MM.1S (cell line): Measurements from ENCODE around the gene DGCR6.
"Not testable (repeated sequence)": the region's sequence is repeated elsewhere in the genome, so short reads cannot be mapped to it uniquely, and the experiment has no call there.

ENCODE experiments used
- DNase-seq: peaks from one replicate; pipeline ENCODE4 v3.0.0-alpha.2; 2015
- H2AFZ ChIP-seq: fragments of 300-600 bp; sonication (generic); 2 replicates; pipeline ENCODE4 v1.6.0; 2016; ENCODE audit warnings: antibody characterized with exemption, low read length
- H3F3A ChIP-seq: fragments of 300-600 bp; sonication (generic); 2 replicates; pipeline ENCODE4 v1.6.1; 2016; ENCODE audit warnings: mild to moderate bottlenecking, antibody characterized with exemption, low read length, moderate library complexity, mixed read lengths; ENCODE audit not compliant: insufficient read depth
- H3K27ac ChIP-seq: fragments of 300-600 bp; sonication (generic); 2 replicates; pipeline ENCODE4 v1.5.1; 2016; ENCODE audit warnings: mild to moderate bottlenecking, low read length
- H3K27me3 ChIP-seq: fragments of 300-600 bp; sonication (generic); replicated peaks from 2 replicates; pipeline ENCODE4 v1.6.0; 2016; ENCODE audit warnings: low read length; ENCODE audit not compliant: insufficient read depth
- H3K36me3 ChIP-seq: fragments of 300-600 bp; sonication (generic); replicated peaks from 2 replicates; pipeline ENCODE4 v1.6.1; 2016; ENCODE audit warnings: mild to moderate bottlenecking, low read length, mixed read lengths; ENCODE audit not compliant: insufficient read depth
- H3K4me1 ChIP-seq: fragments of 300-600 bp; sonication (generic); 2 replicates; pipeline ENCODE4 v1.6.1; 2016; ENCODE audit warnings: low read length, mixed read lengths
- H3K4me2 ChIP-seq: fragments of 300-600 bp; sonication (generic); 2 replicates; pipeline ENCODE4 v1.6.0; 2016; ENCODE audit warnings: low read depth, low read length
- H3K4me3 ChIP-seq: fragments of 300-600 bp; sonication (generic); 2 replicates; pipeline ENCODE4 v1.5.1; 2016; ENCODE audit warnings: low read length, mixed read lengths
- H3K79me2 ChIP-seq: fragments of 300-600 bp; sonication (generic); 2 replicates; pipeline ENCODE4 v1.6.1; 2016; ENCODE audit warnings: mixed run types, low read length, mixed read lengths
- H3K9ac ChIP-seq: fragments of 300-600 bp; sonication (generic); 2 replicates; pipeline ENCODE4 v1.6.1; 2016; ENCODE audit warnings: low read length, mixed read lengths
- H3K9me2 ChIP-seq: fragments of 300-600 bp; sonication (generic); replicated peaks from 2 replicates; pipeline ENCODE4 v1.6.1; 2016; ENCODE audit warnings: mild to moderate bottlenecking, low read length, mixed read lengths; ENCODE audit not compliant: insufficient read depth
- H3K9me3 ChIP-seq: fragments of 300-600 bp; sonication (generic); replicated peaks from 2 replicates; pipeline ENCODE4 v1.6.1; 2016; ENCODE audit warnings: mild to moderate bottlenecking, low read length, mixed read lengths; ENCODE audit not compliant: insufficient read depth
- H4K20me1 ChIP-seq: fragments of 300-600 bp; sonication (generic); 2 replicates; pipeline ENCODE4 v1.6.1; 2016; ENCODE audit warnings: mild to moderate bottlenecking, low read length, moderate library complexity, mixed read lengths; ENCODE audit not compliant: insufficient read depth
- EZH2 ChIP-seq: fragments of 300-600 bp; sonication (generic); optimal IDR thresholded peaks from 2 replicates; pipeline ENCODE3; 2017; ENCODE audit warnings: low read depth, mild to moderate bottlenecking, antibody characterized with exemption, low read length, mixed read lengths
- EZH2phosphoT487 ChIP-seq: fragments of 300-600 bp; sonication (generic); IDR thresholded peaks from 2 replicates; pipeline ENCODE4 v1.6.1; 2018; ENCODE audit warnings: antibody characterized with exemption, low read length
- TF ChIP-seq, protein P1 (sequence below): fragments of 300-600 bp; sonication (generic); IDR thresholded peaks from 2 replicates; pipeline ENCODE4 v1.5.1; 2016; ENCODE audit warnings: antibody characterized with exemption, low read length, mixed read lengths

DGCR6 gene

DNA sequence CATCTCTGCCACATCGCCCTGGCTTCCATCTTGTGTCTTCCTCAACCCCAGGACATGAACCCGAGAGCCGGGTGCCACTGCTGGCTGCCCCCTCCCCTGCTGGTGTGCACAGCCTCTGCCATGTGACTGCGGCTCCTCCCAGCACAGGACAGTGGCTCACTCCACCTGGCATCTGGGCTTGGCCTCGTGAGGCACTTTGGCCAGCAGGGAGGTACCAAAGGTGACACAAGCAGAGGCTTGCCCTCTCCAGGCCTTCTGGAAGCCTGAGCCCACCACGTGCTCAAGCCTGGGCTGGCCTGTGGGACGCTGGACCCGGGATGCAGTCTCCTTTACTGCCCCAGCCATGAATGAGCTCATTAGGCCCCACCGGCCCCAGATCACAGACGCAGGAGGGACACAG, 8.4 kb downstream of the DGCR6 start:
- not testable (repeated sequence) for DNase-seq, H3K27me3 ChIP-seq, H3K36me3 ChIP-seq

DNA sequence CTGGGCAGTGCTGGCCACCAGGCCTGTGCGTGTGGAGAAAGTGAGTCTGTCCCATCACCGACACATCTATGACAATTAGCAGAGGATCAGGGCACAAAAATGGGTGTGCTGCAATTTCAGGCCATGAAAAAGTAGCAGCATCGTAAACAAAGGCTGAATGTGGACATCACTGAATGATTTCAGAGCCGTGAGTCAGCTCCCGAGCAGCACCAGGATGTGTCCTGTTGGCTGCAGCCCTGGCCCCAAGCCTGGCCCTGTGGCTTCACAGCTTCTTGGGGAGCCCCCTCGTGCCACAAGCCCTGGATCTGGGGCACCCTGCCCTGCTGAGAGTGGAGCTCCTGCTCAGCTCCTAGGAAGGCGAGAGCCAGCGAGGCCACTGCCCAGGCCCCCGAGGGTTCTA, 9.4 kb downstream of the DGCR6 start:
- not testable (repeated sequence) for H2AFZ ChIP-seq, H3K9me3 ChIP-seq, H3K9me2 ChIP-seq, H3K27ac ChIP-seq, H3K36me3 ChIP-seq, H4K20me1 ChIP-seq, H3K4me1 ChIP-seq, DNase-seq, H3K4me2 ChIP-seq, H3F3A ChIP-seq, H3K9ac ChIP-seq, H3K27me3 ChIP-seq, H3K4me3 ChIP-seq, H3K79me2 ChIP-seq

More for the DNA sequence above, 8.4 kb downstream of the DGCR6 start:
- H3F3A ChIP-seq, H3K9me2 ChIP-seq, H3K27ac ChIP-seq, H2AFZ ChIP-seq, H3K9me3 ChIP-seq, H4K20me1 ChIP-seq, H3K4me3 ChIP-seq, H3K9ac ChIP-seq, H3K4me2 ChIP-seq, H3K4me1 ChIP-seq, H3K79me2 ChIP-seq: not testable (repeated sequence)

DNA sequence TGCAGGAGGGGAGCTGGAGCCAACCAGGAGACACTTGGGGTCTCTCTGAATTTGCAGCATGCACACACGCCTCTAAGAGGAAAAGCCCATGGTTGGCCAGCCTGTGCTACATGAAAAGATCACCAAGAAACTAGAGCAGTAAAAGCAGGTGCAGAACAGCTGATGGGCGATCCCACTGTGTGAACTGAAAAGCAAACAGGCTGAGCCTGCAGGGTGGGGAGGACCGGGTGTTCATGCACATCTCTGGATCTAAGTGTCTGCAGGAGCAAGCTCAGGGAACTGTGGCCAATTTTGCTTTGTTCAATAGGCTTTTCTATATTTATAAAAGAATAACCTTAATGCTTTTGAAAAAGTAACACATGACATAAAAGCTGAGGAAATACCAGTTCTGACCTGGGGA, 11.7 kb downstream of the DGCR6 start:
- H3K4me2 ChIP-seq, H3K9me2 ChIP-seq, H3K4me3 ChIP-seq, H2AFZ ChIP-seq, H3K4me1 ChIP-seq, H3F3A ChIP-seq, H3K36me3 ChIP-seq, H3K27ac ChIP-seq, DNase-seq, H3K9me3 ChIP-seq, H3K9ac ChIP-seq, H4K20me1 ChIP-seq, H3K79me2 ChIP-seq, H3K27me3 ChIP-seq: not testable (repeated sequence)

DNA sequence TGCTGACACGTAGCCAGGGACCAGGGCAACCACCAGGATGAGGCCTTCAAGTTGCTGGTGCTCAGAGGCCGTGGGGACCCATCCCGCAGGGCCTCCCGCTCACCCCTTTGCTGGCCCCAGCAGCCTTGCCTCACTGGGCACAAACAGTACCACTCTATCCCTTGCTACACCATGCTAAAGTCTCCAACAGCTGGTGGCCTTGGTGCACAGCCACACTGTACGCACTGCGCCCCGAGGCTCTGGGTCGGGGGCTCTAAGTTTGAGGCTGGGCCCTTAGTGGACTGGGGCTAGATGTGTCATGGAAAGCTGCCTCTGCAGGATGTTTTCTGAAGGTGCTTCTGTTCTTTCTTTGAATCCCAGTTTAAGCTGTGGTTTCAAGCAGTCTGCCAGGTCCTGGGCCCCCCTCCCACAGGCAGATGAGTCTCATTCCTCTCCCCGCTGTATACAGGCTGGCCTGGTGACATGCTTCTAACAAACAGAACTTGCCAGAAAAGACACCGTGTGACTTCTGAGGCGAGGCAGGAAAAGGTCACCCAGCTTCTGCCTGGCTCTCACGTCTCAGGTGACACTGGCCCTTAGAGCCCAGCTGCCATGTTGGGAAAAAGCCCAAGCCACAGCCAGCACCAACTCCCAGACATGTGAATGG, 14.3 kb downstream of the DGCR6 start:
- not testable (repeated sequence) for H2AFZ ChIP-seq, H3K79me2 ChIP-seq, H3F3A ChIP-seq, H3K9me3 ChIP-seq, H4K20me1 ChIP-seq, H3K9me2 ChIP-seq, H3K27me3 ChIP-seq, H3K4me1 ChIP-seq, H3K4me2 ChIP-seq, H3K27ac ChIP-seq, H3K4me3 ChIP-seq, DNase-seq, H3K36me3 ChIP-seq, H3K9ac ChIP-seq

DNA sequence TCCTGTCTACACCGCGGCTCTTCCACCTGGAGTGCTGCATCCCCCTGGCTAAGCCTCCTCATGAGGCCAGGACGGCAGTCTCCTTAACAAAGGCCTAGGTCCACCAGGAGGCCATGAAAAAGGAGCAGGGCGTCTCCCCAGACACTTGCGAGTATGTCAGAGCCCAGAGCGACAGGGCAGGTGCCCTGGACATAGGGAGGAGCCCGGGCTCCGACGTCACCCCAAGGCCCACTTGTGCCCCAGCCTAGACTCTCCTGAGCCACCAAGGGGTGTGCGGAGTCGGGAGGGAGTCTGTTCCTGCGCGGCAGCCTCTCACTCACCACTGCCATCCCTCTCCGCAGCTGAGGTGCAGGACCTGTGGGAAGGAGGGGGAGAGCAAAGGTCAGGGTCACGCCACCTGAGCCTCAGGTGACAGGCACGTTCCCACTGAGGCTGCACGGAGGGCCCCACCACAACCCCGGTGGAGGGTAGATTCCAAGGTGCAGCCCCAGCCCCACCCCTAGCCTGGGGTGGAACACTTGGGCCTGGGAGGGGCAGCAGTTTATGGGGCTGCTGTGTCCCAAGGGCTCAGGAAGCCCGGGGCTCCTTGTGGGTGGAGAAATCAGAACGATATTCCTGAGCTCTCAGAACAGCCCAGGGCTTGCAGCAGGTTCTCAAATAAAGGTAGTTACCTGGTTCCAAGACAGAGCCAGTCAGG, 19.4 kb downstream of the DGCR6 start:
- Histone ChIP-seq H3K4me2 (no peak overlapping the region), H3K4me3 (no peak overlapping the region), H3K27me3 (no peaks in the 10 kb centered on the region), H3F3A (no peaks in the 10 kb centered on the region), H3K9ac (no peak overlapping the region), H3K36me3 (no peaks in the 10 kb centered on the region), H2AFZ (no peak overlapping the region), H3K27ac (no peak overlapping the region), H4K20me1 (no peaks in the 10 kb centered on the region), H3K79me2 (no peaks in the 10 kb centered on the region), H3K4me1 (no peaks in the 10 kb centered on the region), H3K9me2 (no peaks in the 10 kb centered on the region), H3K9me3 (no peaks in the 10 kb centered on the region)
- DNase-seq: no peak
- TF ChIP-seq, protein P1, sequence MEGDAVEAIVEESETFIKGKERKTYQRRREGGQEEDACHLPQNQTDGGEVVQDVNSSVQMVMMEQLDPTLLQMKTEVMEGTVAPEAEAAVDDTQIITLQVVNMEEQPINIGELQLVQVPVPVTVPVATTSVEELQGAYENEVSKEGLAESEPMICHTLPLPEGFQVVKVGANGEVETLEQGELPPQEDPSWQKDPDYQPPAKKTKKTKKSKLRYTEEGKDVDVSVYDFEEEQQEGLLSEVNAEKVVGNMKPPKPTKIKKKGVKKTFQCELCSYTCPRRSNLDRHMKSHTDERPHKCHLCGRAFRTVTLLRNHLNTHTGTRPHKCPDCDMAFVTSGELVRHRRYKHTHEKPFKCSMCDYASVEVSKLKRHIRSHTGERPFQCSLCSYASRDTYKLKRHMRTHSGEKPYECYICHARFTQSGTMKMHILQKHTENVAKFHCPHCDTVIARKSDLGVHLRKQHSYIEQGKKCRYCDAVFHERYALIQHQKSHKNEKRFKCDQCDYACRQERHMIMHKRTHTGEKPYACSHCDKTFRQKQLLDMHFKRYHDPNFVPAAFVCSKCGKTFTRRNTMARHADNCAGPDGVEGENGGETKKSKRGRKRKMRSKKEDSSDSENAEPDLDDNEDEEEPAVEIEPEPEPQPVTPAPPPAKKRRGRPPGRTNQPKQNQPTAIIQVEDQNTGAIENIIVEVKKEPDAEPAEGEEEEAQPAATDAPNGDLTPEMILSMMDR: no peak
- TF ChIP-seq EZH2 (no peak), EZH2phosphoT487 (no peak)
